GM21737 (cell line): Measurements from ENCODE around the gene ABCA10.
"Not testable (repeated sequence)": the region's sequence is repeated elsewhere in the genome, so short reads cannot be mapped to it uniquely, and the experiment has no call there.

Experiments
- ATAC-seq: cut with Tn5 transposase; IDR thresholded peaks from one replicate; pipeline ENCODE4 v1.9.1; 2021; ENCODE audit warnings: mild to moderate bottlenecking, moderate library complexity; ENCODE audit not compliant: unreplicated experiment

Gene ABCA10

DNA sequence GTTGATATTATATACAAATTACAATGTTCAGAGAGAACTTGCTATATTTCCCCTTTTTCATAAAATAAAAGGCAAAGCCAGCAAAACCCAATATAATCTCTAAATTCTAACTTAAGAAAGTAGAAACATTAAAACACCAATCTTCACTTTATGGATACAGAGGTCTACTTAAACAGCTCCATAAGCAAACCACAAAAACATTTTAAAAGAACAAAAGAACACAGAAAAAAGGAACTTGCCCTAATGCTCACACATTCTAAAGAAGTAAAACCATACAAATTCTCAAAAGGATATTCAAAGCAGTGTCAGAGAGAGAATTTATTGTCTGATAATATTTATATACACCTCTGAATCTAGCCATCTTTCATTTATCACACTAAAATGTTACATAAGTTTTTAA lies 606 bp downstream of the ABCA10 start:
- ATAC-seq = no peak

DNA sequence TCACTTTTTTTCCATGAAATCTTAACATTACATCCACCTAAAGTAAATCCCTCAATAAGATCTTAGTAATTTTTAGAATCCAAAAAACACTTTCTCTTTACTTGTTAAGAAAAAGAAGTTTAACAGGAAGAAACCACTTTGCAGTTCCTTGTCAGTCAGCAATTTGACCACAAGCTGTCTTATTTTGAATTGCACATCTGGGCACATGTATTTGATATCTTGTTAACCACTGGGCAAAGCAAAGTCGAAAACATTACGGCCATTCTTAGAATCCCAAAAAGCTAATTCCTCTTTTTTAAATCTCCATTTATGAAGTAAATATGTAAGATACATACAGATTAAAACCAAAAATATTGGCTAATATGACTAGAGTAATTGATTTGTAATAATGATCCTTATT lies 1.1 kb downstream of the ABCA10 start:
- ATAC-seq = no peak

DNA sequence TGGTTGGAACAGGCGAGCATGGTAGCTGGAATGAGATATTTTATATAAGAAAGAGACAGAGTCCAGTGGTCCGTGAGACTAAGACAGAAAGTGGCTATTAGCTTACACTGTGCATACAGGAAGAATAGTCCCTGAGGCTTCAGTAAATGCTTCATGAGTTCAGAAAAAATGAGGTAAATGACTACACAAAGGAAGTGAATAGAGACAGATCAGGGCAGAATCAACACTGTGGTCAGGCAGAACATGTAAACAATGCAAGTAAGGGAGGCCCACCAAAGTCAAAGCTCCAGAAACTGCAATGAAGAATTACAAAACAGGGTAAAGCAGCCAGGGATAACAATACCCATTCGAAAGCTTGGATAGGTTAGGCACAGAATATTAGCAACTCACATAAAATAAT lies 4.8 kb downstream of the ABCA10 start:
- ATAC-seq = peak; percentile 85

DNA sequence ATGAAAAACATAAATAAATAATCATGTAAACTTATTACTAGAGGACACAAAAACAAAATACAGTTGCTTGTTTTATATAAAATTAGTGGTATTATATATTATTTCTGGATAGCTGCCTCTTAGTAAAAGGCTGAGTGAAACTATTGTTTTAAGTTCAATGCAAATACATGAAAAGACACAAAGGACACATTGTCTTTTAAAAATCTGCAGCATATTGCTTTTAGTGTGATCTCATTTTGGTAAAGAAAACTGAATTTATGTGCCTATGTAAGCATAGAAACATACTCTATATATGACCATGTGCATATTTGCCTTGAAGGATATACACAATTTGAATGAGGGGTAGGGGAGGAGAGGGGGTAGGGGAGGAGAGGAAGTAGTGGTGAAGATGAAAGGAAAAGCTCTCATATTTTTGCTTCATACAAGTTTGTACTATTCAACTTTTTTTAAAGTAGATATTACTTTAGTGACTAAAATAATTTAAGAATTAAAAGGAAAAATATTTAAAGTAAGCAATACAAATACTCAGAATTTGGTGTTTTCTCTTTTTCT lies 5.8 kb downstream of the ABCA10 start:
- no peak for ATAC-seq

DNA sequence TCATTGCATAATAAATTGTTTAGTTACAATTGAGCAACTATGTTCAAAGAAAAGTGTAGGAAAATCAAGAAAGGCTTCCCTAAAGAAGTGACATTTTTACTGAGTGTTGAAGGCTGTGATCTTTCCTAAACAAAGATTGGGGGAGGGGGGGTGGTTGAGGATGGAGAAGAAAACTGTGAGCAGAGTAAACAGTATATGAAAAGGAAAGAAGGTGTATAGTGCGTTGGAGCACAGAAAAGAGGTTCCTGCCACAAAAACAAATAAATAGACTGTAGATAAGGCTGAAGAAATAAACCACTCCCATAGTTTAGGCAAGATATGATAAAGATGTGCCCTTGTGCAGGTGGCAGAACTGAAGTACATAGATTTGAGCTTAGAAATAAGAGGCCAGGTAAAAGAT lies 8.5 kb downstream of the ABCA10 start:
- ATAC-seq = no peak

DNA sequence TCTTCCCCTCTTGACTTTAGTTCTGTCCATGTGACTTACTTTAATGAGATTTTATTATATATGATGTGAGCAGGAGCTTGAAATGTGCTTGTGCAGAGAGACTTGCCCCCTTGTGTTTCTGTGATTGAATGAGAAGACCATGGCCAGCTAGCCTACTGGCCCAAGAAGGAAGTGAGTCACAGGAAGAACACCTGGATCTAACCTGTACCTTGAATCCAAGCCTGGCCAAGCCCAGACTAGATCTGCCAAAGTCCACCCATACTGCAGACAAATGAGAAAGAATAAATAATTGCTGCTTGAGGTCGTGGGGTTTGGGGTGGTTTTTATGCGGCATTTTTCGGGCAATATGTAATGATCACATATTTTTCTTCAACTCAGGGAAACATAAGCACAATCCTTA lies 9.6 kb downstream of the ABCA10 start:
- no peak for ATAC-seq

DNA sequence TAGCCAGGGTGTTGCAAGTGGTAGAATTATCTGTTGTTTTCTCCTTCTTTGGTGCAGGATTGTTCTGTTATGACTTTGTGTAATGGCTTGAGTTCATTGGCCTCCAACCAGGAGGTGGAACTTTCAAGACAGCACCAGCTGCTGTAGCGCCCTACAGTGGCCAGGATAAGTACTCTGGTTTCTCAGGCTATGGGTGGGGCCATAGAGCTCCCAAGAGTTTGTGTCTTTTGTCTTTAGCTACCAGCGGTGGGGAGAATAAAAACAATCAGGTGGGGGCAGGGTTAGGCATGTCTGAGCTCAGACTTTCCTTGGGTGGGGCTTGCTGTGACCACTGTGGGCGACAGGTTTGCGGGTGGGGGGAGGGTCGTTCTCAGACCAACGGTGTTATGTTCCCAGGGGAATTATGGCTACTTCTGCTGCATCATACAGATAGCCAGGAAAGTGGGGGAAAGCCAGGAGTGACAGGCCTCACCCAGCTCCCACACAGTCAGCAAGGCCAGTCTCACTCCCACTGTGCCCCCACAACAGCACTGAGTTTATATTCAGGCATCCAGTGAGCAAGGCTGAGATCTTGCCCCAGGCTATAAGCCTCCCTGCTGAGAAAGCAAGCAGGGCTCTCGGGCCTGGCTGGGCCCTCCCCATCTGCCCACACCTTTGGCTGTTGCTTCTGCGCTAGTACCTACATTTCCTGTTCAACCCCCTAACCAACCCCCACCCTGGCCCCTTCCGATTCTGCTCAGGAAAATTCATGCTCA lies 15.4 kb downstream of the ABCA10 start:
- no peak for ATAC-seq

DNA sequence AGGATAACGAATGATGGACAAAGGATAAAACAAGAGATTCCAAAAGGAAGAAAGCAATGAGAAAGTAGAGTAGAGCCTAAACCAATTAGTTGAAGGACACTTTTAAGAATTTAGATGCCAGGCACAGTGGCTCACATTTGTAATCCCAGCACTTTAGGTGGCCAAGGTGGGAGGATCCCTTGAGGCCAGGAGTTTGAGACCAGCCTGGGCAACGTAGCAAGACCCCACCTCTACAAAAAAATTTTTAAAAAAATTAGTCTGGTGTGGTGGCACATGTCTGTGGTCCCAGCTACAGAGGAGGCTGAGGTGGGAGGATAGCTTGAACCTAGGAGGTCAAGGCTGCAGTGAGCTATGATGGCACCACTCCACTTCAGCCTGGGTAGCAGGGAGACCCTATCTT lies 20.0 kb downstream of the ABCA10 start:
- no peak for ATAC-seq

DNA sequence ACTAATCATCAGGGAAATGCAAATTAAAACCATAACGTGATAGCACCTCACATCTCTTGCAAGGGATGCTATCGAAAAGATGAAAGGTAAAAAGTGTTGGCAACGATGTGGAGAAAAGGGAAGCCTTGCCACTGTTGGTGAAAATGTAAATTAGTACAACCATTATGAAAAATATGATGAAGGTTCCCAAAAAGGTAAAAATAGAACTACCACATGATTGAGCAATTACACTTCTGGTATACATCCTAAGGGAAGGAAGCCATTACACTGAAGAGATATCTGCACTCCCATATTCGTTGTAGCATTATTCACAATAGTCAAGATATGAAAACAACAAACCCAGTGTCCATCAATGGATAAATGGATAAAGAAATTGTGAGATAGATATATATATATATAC lies 21.5 kb downstream of the ABCA10 start:
- no peak for ATAC-seq

DNA sequence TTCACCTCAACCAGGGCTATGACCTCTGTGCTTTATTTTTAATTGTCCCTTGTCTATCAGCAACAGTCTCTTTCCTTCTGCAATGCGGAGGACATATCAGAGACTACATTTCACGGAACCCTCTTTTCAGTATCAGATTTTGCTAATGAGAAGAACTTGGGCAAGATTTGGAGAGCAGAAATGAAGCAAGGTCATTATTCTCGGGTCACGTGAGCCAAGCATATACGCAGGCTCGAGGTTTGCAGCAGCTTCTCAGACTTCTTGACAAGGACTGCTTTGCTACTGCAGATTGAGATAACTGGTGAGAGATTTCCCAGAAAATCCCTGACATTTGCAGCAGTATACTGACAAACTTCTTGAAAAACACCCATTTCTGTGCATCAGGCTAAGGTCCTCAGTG lies 30.4 kb downstream of the ABCA10 start:
- ATAC-seq = no peak

DNA sequence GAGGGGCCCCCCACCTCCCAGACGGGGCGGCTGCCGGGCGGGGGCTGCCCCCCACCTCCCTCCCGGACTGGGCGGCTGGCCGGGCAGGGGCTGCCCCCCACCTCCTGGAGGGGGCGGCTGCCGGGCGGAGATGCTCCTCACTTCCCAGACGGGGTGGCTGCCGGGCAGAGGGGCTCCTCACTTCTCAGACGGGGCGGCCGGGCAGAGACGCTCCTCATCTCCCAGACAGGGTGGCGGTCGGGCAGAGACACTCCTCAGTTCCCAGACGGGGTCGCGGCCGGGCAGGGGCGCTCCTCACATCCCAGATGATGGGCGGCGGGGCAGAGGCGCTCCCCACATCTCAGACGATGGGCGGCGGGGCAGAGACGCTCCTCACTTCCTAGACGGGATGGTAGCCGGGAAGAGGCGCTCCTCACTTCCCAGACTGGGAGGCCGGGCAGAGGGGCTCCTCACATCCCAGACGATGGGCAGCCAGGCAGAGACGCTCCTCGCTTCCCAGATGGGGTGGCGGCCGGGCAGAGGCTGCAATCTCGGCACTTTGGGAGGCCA lies 32.4 kb downstream of the ABCA10 start:
- ATAC-seq = not testable (repeated sequence)

DNA sequence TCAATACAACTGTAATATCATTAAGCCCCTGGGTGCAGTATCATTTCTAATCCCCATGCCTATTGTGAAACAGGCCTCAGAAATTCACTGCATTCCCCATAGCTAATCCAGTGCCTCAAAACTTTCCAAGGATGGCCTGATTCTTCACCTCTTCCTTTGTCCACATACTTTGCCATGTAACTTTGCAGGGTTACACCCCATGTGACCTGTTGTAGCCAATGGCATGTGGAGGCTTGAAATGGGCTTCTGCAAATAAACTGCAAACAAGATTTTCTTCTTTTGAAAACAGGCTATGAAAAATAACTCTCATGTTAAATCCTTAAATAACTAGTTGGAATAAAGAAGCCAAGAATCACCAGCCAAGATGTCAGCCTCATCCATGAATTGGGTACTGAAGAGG lies 35.9 kb downstream of the ABCA10 start:
- ATAC-seq = no peak

DNA sequence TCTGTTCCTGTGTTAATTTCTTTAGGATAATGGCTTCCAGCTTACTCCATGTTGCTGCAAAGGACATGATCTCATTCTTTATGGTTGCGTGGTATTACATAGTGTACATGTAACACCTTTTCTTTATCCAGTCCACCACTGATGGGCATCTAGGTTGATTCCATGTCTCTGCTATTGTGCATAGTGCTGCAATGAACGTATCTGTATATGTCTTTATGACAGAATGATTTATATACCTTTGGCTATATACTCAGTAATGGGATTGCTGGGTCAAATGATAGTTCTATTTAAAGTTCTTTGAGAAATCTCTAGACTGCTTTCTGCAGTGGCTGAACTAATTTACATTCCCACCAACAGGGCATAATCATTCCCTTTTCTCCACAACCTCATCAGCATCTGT lies 39.8 kb downstream of the ABCA10 start:
- no peak for ATAC-seq

DNA sequence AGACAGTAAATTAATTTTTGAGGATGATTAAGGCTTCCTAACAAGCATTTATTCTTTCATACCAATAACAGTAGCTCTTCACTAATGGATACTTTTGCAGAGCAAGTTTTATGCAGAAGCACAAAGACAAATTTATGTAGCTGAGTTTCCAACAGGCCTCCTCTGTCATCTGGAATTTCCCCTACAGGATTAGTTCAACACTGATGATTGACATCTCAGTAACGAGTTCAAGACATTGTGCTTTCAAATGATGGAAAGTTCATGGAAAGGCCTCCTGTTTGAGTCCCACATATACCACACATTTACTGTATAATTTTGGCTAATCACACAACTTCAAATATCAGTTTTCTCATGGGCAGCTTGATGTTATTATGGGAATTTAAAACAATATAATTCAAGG lies 40.6 kb downstream of the ABCA10 start:
- ATAC-seq = no peak

DNA sequence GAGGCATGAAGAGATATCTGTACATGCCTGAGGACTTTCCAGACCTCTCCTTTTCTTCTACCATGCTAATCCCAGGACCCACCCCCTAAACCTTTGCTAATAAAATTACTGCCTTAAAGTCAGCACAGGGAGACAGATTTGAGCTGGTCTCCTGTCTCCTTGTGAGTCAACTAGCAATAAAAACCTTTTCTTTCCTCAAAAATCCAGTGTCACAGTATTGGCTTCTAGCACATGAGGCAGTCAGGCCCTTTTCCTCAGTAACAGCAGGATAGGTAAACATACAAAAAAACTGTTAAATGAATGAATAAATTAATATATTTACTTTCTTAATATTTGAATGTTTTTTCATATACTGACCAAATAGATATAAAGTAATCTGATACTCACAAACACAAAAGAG lies 41.3 kb downstream of the ABCA10 start:
- no peak for ATAC-seq

DNA sequence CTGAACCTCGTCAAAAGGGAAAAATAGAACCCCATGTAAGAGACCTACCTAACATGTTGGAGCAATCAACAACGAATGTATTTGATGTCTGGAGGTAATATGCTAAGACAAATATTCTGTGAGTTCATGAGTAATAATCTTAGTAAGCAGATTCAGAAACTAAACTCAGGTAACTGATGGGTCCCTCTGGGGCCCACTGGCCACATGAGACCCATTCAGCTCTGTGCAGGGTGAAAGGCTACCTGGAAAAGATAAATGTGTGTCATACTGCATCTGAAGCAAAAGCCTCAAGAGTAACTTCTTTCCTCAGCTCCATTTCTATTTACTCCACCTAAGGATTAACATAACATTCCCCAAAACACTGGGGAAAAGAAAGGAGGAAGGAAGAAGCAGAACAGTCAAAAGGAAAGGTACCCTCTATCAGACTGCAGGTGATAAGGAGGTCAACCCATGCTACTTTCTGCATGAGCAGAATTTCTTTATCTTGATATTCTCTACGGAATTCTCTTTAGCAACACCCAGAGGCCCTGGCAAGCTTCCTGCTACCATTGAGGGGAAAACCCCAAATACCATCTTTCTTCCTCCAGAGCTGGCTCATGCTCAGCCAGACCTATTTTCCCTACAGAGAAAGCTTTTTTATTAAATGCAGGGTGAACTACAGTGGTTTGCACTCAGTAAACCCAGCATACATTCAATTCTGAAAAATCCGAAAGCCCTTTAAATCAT lies 49.2 kb downstream of the ABCA10 start:
- ATAC-seq = no peak

DNA sequence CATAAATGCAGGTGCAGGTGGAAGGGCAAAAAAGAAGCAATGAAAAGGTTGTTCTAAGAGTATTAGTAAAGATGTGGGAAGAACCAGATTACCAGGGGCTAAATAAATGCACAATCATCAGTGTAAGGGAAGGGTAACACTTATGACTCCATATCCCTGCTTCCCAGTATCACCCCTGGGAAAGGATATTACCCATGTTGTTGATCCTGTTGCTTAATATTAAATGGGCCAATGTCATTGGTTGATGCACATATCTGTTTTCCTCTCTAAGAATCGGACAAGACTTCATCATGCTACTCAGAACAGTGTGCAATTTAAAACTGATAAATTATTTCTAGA lies 52.2 kb downstream of the ABCA10 start:
- ATAC-seq = no peak

DNA sequence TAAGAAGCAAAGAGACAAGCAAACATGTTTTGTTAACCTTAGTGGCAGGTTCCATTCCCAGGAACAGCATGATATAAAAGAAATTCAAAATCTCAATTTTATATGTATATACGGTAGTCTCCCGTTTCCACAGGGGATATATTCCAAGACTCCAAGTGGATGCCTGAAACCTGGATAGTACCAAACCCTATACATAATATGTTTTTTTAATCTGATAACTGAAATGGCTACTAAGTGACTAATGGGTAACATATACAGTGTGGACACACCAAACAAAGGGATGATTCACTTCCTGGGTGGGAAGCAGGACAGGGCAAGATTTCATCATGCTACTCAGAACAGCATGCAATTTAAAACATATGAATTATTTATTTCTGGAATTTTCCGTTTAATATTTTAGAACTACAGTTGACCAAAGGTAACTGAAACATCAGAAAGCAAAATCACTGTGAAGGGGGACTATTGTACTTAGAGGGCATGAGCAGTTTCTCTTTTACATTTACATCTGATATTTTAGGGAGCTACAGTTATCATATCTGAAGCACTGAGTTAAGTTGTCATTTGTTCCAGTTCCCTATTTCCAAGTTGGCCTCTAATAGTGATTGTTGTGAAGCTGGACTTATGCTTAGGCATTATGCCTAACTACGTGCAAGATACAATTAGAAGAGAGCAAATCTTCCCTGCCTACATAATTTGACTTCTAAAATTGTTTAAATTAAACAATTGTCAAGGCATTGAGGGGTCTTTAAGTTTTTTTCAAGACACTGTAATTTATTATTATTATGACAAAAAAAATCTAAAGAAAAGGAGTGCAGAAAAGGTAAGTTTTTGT lies 52.8 kb downstream of the ABCA10 start:
- ATAC-seq = no peak

DNA sequence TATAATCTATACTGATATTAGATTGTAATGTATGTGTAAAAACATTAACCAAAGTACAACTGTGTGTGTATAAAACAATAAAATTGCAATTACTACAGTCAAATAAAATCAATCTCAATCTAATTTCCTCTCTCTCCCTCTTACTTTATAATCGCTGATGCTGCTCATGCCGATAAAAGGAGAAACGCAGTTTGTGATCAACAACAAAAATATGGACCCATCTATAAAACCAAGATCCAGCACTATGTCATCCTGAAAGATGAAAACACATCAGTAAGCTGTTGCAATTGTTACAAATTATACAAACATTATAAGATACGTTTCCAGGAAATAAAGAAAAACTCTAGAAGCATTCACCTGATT lies 53.4 kb downstream of the ABCA10 start:
- ATAC-seq = no peak

DNA sequence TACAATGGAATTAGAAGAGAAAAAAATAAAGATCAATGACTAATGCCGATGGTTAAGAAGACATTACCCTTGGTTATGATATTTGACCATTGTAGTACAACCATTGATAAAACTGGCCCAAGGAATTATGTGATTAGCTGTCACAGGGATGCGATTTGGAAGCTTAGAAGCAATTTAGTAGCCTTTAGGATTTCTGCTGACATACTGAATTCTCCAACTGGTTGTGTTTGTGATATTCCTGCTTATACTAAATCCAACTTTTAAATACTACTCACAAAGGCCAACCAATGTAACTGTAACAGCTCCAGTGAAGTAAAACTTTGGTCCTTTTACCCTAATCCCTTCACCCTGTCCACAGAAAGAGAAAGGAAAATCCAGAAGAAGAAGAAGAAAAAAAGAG lies 55.5 kb downstream of the ABCA10 start:
- no peak for ATAC-seq

DNA sequence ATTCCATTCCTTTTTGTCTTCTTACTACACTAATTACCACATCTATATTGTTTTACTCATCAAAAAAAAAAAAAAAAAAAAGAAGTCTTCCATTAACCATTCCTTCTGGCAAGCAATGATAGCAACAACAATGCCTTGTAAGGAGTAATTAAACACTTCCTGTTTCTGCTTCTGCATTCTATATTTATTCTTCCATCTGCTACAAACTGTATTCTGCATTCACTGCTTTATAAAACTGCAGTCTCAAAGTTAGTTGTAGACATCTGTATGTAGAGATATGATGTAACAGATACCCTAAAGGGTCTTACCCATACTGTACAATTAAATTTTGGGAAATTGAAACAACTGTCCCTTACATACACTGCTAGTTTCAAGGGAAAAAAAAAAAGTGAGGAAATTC lies 58.2 kb downstream of the ABCA10 start:
- no peak for ATAC-seq
